ENCODE measurements around the gene PRKACA.
"Not testable (repeated sequence)": the region's sequence is repeated elsewhere in the genome, so short reads cannot be mapped to it uniquely, and the experiment has no call there.

DNA sequence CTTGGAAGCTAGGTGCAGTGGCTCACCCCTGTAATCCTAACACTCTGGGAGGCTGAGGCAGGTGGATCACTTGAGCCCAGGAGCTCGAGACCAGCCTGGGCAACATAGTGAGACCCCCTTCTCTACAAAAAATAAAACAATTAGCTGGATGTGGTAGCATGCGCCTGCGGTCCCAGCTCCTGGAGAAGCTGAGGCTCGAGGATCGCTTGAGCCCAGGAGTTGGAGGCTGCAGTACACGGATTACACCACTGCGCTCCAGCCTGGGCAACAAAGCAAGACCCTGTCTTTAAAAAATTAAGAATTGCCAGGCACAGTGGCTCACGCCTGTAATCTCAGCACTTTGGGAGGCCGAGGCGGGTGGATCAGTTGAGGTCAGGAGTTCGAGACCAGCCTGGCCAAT lies 66.6 kb downstream of the PRKACA start:
- TF ChIP-seq CTCF, POLR2A, EP300 (IDR thresholded peaks at IDR 0.05): not testable (repeated sequence)
